A549 (cell line): ENCODE data around the gene MVP.
"Not testable (repeated sequence)": the region's sequence is repeated elsewhere in the genome, so short reads cannot be mapped to it uniquely, and the experiment has no call there.

Source experiments
- CBX8 ChIP-seq: fragments of 200-600 bp; sonication (generic); IDR thresholded peaks from 2 replicates; pipeline ENCODE4 v1.6.1; 2016
- CEBPB ChIP-seq, 2 experiments: fragments of >200 bp in 1 of 2; sonication (Bioruptor Twin) in 1 of 2; formaldehyde crosslinking in 1 of 2; IDR thresholded peaks; 2 replicates each; pipeline ENCODE4 v1.6.1; 2012 to 2016
- CTCF ChIP-seq: fragments of >200 bp; sonication (Bioruptor Twin); formaldehyde crosslinking; IDR thresholded peaks from 3 replicates; pipeline ENCODE4 v1.5.1; 2016
- ELK1 ChIP-seq: fragments of 150-350 bp; IDR thresholded peaks from 2 replicates; pipeline ENCODE4 v1.6.1; 2014; ENCODE audit warnings: low read depth, mild to moderate bottlenecking, low read length
- ESRRA ChIP-seq: fragments of 150-350 bp; IDR thresholded peaks from 2 replicates; pipeline ENCODE4 v1.6.1; 2014; ENCODE audit warnings: mild to moderate bottlenecking, low read length, borderline replicate concordance
- KDM5A ChIP-seq: fragments of 200-600 bp; sonication (generic); IDR thresholded peaks from 2 replicates; pipeline ENCODE4 v1.6.1; 2016; ENCODE audit warnings: antibody characterized with exemption, mild to moderate bottlenecking
- NFE2L2 ChIP-seq: fragments of 150-350 bp; conservative IDR thresholded peaks from 2 replicates; pipeline ENCODE4 v1.6.1; 2014; ENCODE audit warnings: low read length
- POLR2A ChIP-seq: IDR thresholded peaks from 2 replicates; pipeline ENCODE4 v1.6.1; 2012; ENCODE audit warnings: mild to moderate bottlenecking, low read length
- REST ChIP-seq: fragments of 200-600 bp; sonication (generic); IDR thresholded peaks from 2 replicates; pipeline ENCODE4 v1.6.1; 2016; ENCODE audit warnings: antibody characterized with exemption, mild to moderate bottlenecking, moderate library complexity
- RFX5 ChIP-seq: fragments of 450-650 bp; IDR thresholded peaks from 2 replicates; pipeline ENCODE4 v1.7.1; 2014; ENCODE audit warnings: antibody characterized with exemption, mild to moderate bottlenecking, moderate library complexity

GRCh38 chr16:29787155-29787554 lies 33.1 kb upstream of the MVP start:
- TF ChIP-seq RFX5; CEBPB (IDR thresholded peaks at IDR 0.05); CBX8; POLR2A; ELK1; ESRRA; NFE2L2; CTCF; REST; KDM5A: not testable (repeated sequence)
